HT-29 (cell line): Measurements from ENCODE around the gene DENND1B. TPM values are rescaled to one million over a fixed set of nuclear protein-coding genes. Genes with fewer than 3 reads are reported as not detected.
"Not testable (repeated sequence)": the region's sequence is repeated elsewhere in the genome, so short reads cannot be mapped to it uniquely, and the experiment has no call there.

Source experiments
- DNase-seq: peaks from one replicate; pipeline ENCODE4 v3.0.0-alpha.2; 2015; ENCODE audit warnings: low spot score
- total RNA-seq: library from RNA; depleted of rRNA; stranded (reverse); fragments of >200 nt; shearing (Covaris generic); gene quantifications from 2 replicates; pipeline ENCODE4 v1.2.3, GENCODE V29; 2014

DENND1B gene
- total RNA-seq, 1 experiment from 2014 or later, result 4.1 TPM

- DNase-seq, result no peak
Measured at GRCh38 chr1:197744979-197745378, 30.3 kb downstream of the DENND1B start.

GRCh38 chr1:197743578-197743977 is 31.7 kb downstream of the DENND1B start:
- DNase-seq, result no peak

- no peak for DNase-seq
Measured at GRCh38 chr1:197740992-197741391, 34.3 kb downstream of the DENND1B start.

GRCh38 chr1:197738927-197739326 is 36.4 kb downstream of the DENND1B start:
- DNase-seq, result no peak

GRCh38 chr1:197737916-197738315 is 37.4 kb downstream of the DENND1B start:
- no peak for DNase-seq

- DNase-seq, result no peak
Measured at GRCh38 chr1:197736685-197737084, 38.6 kb downstream of the DENND1B start.

GRCh38 chr1:197735461-197735860 is 39.8 kb downstream of the DENND1B start:
- no peak for DNase-seq

GRCh38 chr1:197733324-197733723 is 42.0 kb downstream of the DENND1B start:
- no peak for DNase-seq

GRCh38 chr1:197732187-197732586 is 43.1 kb downstream of the DENND1B start:
- DNase-seq, result no peak

GRCh38 chr1:197731449-197731848 is 43.8 kb downstream of the DENND1B start:
- DNase-seq, result no peak

- DNase-seq, result no peak
Measured at GRCh38 chr1:197725976-197726375, 49.3 kb downstream of the DENND1B start.

GRCh38 chr1:197725044-197725443 is 50.2 kb downstream of the DENND1B start:
- peak; percentile 28 for DNase-seq

GRCh38 chr1:197715806-197716205 is 59.5 kb downstream of the DENND1B start:
- DNase-seq, result no peak

- no peak for DNase-seq
Measured at GRCh38 chr1:197706601-197707000, 68.7 kb downstream of the DENND1B start.

- no peak for DNase-seq
Measured at GRCh38 chr1:197705941-197706340, 69.3 kb downstream of the DENND1B start.

- DNase-seq, result not testable (repeated sequence)
Measured at GRCh38 chr1:197700688-197701087, 74.6 kb downstream of the DENND1B start.

GRCh38 chr1:197696372-197696771 is 78.9 kb downstream of the DENND1B start:
- DNase-seq, result no peak

- no peak for DNase-seq
Measured at GRCh38 chr1:197695961-197696360, 79.3 kb downstream of the DENND1B start.

GRCh38 chr1:197692965-197693364 is 82.3 kb downstream of the DENND1B start:
- peak; percentile 54 for DNase-seq

- DNase-seq, result no peak
Measured at GRCh38 chr1:197691816-197692215, 83.5 kb downstream of the DENND1B start.

GRCh38 chr1:197690074-197690473 is 85.2 kb downstream of the DENND1B start:
- no peak for DNase-seq

- no peak for DNase-seq
Measured at GRCh38 chr1:197688233-197688632, 87.0 kb downstream of the DENND1B start.

- DNase-seq, result no peak
Measured at GRCh38 chr1:197686702-197687355, 88.5 kb downstream of the DENND1B start.

- DNase-seq, result no peak
Measured at GRCh38 chr1:197686231-197686630, 89.0 kb downstream of the DENND1B start.
